Caco-2 (cell line): ENCODE measurements around the gene SLCO2A1. TPM values are rescaled to one million over a fixed set of nuclear protein-coding genes. Genes with fewer than 3 reads are reported as not detected.

Source experiments
- BruUV-seq: library from RNA; stranded (reverse); fragments of 400-500 nt; replicated peaks from 2 replicates; lab custom pipeline; 2021; lab: Mats Ljungman, UMichigan
- CTCF ChIA-PET: fragments of 300-600 bp; sonication (Branson Sonifier 250); formaldehyde crosslinking; loops from one replicate; lab custom pipeline; 2022; ENCODE audit warnings: antibody characterized with exemption; lab: Charles Lee
- POLR2A ChIA-PET: fragments of 300-600 bp; sonication (Branson Sonifier 250); formaldehyde crosslinking; loops from one replicate; lab custom pipeline; 2022; ENCODE audit warnings: antibody characterized with exemption; lab: Charles Lee
- DNase-seq, 2 experiments: peaks; one replicate each; pipeline versions ENCODE4 v3.0.0 to v3.0.0-alpha.2; 2020 to 2022
- H3K27me3 ChIP-seq: replicated peaks from 2 replicates; pipeline ENCODE4 v1.6.0; 2011; ENCODE audit warnings: low read length; ENCODE audit not compliant: control insufficient read depth, insufficient read depth
- H3K36me3 ChIP-seq: 2 replicates; pipeline ENCODE4 v1.5.1; 2011; ENCODE audit warnings: low read length; ENCODE audit not compliant: control insufficient read depth, insufficient read depth
- H3K4me1 ChIP-seq: fragments of 250-450 bp; sonication (Bioruptor Pico); 2 replicates; pipeline ENCODE4 v1.5.1; 2020; ENCODE audit warnings: mild to moderate bottlenecking
- H3K4me3 ChIP-seq: 2 replicates; pipeline ENCODE4 v1.5.1; 2011; ENCODE audit warnings: low read depth, mild to moderate bottlenecking, control low read depth, low read length
- H3K9me3 ChIP-seq: fragments of 250-450 bp; sonication (Bioruptor Pico); 2 replicates; pipeline ENCODE4 v1.5.1; 2020; ENCODE audit warnings: mild to moderate bottlenecking, moderate library complexity
- H3K27ac Mint-ChIP-seq: one replicate; pipeline ENCODE4 v1.8.0; 2022; ENCODE audit warnings: mixed read lengths; ENCODE audit not compliant: unreplicated experiment
- H3K27me3 Mint-ChIP-seq: one replicate; pipeline ENCODE4 v1.8.0; 2022; ENCODE audit warnings: mixed read lengths; ENCODE audit not compliant: insufficient read depth, unreplicated experiment
- H3K36me3 Mint-ChIP-seq: one replicate; pipeline ENCODE4 v1.8.0; 2022; ENCODE audit warnings: mild to moderate bottlenecking, mixed read lengths; ENCODE audit not compliant: insufficient read depth, unreplicated experiment
- H3K4me1 Mint-ChIP-seq: one replicate; pipeline ENCODE4 v1.8.0; 2022; ENCODE audit warnings: low read depth, mixed read lengths; ENCODE audit not compliant: unreplicated experiment
- H3K4me3 Mint-ChIP-seq: one replicate; pipeline ENCODE4 v1.8.0; 2022; ENCODE audit warnings: mild to moderate bottlenecking, moderate library complexity, mixed read lengths; ENCODE audit not compliant: unreplicated experiment
- H3K9me3 Mint-ChIP-seq: one replicate; pipeline ENCODE4 v1.8.0; 2022; ENCODE audit warnings: mixed read lengths; ENCODE audit not compliant: unreplicated experiment
- CTCF ChIP-seq, 2 experiments: fragments of 200-600 bp in 1 of 2; IDR thresholded peaks; 1 replicate in 1 of 2; 2 replicates in 1 of 2; pipeline versions ENCODE4 v1.5.1 to v1.8.0; 2011 to 2022; ENCODE audit warnings: antibody characterized with exemption in 1 of 2, control low read depth in 1 of 2, inconsistent platforms in 1 of 2, low read depth in 1 of 2, low read length in 1 of 2, mild to moderate bottlenecking in 1 of 2, moderate library complexity in 1 of 2; ENCODE audit not compliant: insufficient read depth in 1 of 2, severe bottlenecking in 1 of 2, unreplicated experiment in 1 of 2
- intact Hi-C: fragments of 100-400 bp; cut with micrococcal nuclease; formaldehyde crosslinking; loops from one replicate; pipeline ENCODE4 v1.10.0; 2022; ENCODE audit not compliant: unreplicated experiment
- total RNA-seq: library from RNA; stranded (reverse); gene quantifications from 2 replicates; pipeline ENCODE4 v1.2.3, GENCODE V29; 2022

Gene SLCO2A1
- total RNA-seq, 1 experiment from 2014 or later, result 2.5 TPM

GRCh38 chr3:134030379-134031347 lies 938 bp upstream of the SLCO2A1 start:
- no peak overlapping the region for H3K27ac Mint-ChIP-seq
- H3K9me3 Mint-ChIP-seq, result no peaks in the 10 kb centered on the region
- peaks cover 14% of the 10 kb centered on the region for H3K4me1 Mint-ChIP-seq
- no peaks in the 10 kb centered on the region for H3K27me3 ChIP-seq
- intact Hi-C loops, result loop anchor here (1.0 kb wide), 1 partner anchor 27 kb away; no protein-coding TSS in a partner anchor
- peaks cover 7% of the 10 kb centered on the region for H3K27me3 Mint-ChIP-seq
- DNase-seq, result no peak
- no peaks in the 10 kb centered on the region for H3K4me1 ChIP-seq
- peaks cover 10% of the 10 kb centered on the region for H3K36me3 Mint-ChIP-seq
- POLR2A ChIA-PET, result no interaction called here
- no peaks in the 10 kb centered on the region for H3K36me3 ChIP-seq
- H3K9me3 ChIP-seq, result no peaks in the 10 kb centered on the region
- H3K4me3 Mint-ChIP-seq, result peak overlapping the region; percentile 91
- CTCF ChIA-PET, result interaction anchor here (0.6 kb wide), 1 partner anchor 526 kb away, joined by 4 read pairs; no protein-coding TSS in a partner anchor
- no TSS peak for BruUV-seq
- no peak for TF ChIP-seq CTCF (IDR thresholded peaks at IDR 0.05; ENCODE audit: insufficient read depth in 1 of 2, low read depth in 1 of 2, low read length in 1 of 2, severe bottlenecking in 1 of 2, unreplicated experiment in 1 of 2)
- H3K4me3 ChIP-seq, result peak overlapping the region; percentile 78

DNA sequence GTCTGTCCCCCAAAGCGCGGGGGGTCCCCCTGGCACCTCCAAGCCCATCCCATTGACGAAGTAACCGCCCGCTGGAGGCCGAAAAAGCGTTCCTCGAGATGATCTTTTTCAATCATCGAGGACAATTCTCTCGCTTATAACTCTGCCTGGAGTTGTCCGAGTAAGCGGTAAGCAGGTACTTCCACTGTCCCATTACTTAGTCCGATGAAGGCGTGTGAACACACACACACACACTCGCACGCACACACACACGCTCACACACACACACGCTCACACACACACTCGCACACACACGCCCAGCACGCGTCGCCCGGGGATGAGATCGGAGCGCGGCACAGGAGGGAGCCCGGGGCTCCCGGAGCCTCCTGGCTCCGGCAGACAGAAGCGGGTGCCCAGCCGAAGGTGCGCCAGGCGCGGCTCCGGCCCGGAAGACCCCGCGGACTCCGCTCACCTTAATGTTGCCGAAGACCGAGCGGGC lies 430 bp downstream of the SLCO2A1 start:
- Histone ChIP-seq H3K36me3 (no peaks in the 10 kb centered on the region), H3K9me3 (no peaks in the 10 kb centered on the region), H3K4me3 (peak overlapping the region; percentile 78), H3K4me1 (no peaks in the 10 kb centered on the region), H3K27me3 (no peaks in the 10 kb centered on the region)
- intact Hi-C loops, result no loop called here
- peak overlapping the region; percentile 53 for H3K27ac Mint-ChIP-seq
- BruUV-seq, result no TSS peak
- ChIA-PET CTCF (no interaction called here), POLR2A (no interaction called here)
- H3K36me3 Mint-ChIP-seq, result peaks cover 10% of the 10 kb centered on the region
- H3K4me1 Mint-ChIP-seq, result peaks cover 14% of the 10 kb centered on the region
- H3K9me3 Mint-ChIP-seq, result no peaks in the 10 kb centered on the region
- no peak for TF ChIP-seq CTCF (IDR thresholded peaks at IDR 0.05; ENCODE audit: insufficient read depth in 1 of 2, low read depth in 1 of 2, low read length in 1 of 2, severe bottlenecking in 1 of 2, unreplicated experiment in 1 of 2)
- peaks cover 7% of the 10 kb centered on the region for H3K27me3 Mint-ChIP-seq
- no peak for DNase-seq
- peak overlapping the region; percentile 91 for H3K4me3 Mint-ChIP-seq

- peak overlapping the region; percentile 78 for H3K4me3 ChIP-seq
- peaks cover 7% of the 10 kb centered on the region for H3K27me3 Mint-ChIP-seq
Observed at GRCh38 chr3:134028486-134029255, 1.1 kb downstream of the SLCO2A1 start.

More at GRCh38 chr3:134028486-134029255, 1.1 kb downstream of the SLCO2A1 start:
- ChIA-PET CTCF (no interaction called here), POLR2A (no interaction called here)
- TF ChIP-seq CTCF (IDR thresholded peaks at IDR 0.05; ENCODE audit: insufficient read depth in 1 of 2, low read depth in 1 of 2, low read length in 1 of 2, severe bottlenecking in 1 of 2, unreplicated experiment in 1 of 2), result no peak
- Mint-ChIP-seq H3K36me3 (peaks cover 10% of the 10 kb centered on the region), H3K9me3 (no peaks in the 10 kb centered on the region), H3K4me3 (peak overlapping the region; percentile 91), H3K27ac (peak overlapping the region; percentile 53), H3K4me1 (peaks cover 14% of the 10 kb centered on the region)
- Histone ChIP-seq H3K4me1 (no peaks in the 10 kb centered on the region), H3K9me3 (no peaks in the 10 kb centered on the region), H3K27me3 (no peaks in the 10 kb centered on the region), H3K36me3 (no peaks in the 10 kb centered on the region)
- DNase-seq, result no peak
- BruUV-seq, result TSS peak; percentile 27
- intact Hi-C loops, result no loop called here
